ENCODE results near the gene PRDM11. TPM values are rescaled to one million over a fixed set of nuclear protein-coding genes. Genes with fewer than 3 reads are reported as not detected.
A peak's percentile ranks its signal among the peaks of the same experiment; 100 is the strongest.

The PRDM11 gene
- total and polyA plus RNA-seq, 4 donors: 11.4 to 16.8 (median 14.0) TPM

DNA sequence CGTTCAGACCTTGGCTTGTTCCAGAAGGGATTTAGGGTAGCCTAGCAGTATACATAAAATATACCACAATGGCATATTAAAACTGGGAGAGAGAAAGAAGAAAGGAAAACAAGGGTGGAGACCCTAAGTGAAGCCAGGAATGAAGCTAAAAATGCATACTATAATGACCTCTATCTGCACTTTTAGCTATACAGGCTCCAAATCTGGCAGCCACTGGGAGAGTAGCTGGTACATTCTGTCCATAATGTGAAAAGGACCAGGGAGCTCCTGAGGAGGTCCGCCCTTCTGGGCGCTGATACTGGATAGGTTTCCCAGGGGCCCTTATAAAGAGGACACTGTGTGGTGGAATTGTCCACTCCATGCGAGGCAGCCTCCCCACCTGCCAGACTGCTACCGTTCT is 42.8 kb downstream of the PRDM11 start:
- H3K27ac ChIP-seq (ENCODE audit: low read depth, low read length): no peak overlapping the region
- H3K4me3 ChIP-seq (ENCODE audit: low read depth, low read length): no peak overlapping the region
- peaks cover 3% of the 10 kb centered on the region for H3K9me3 ChIP-seq (ENCODE audit: control insufficient read depth, insufficient read depth, low read length)
- H3K4me1 ChIP-seq (ENCODE audit: control insufficient read depth, insufficient read depth, low read length): no peaks in the 10 kb centered on the region
- H3K36me3 ChIP-seq (ENCODE audit: control insufficient read depth, insufficient read depth, low read length): peaks cover 33% of the 10 kb centered on the region
- no peak for DNase-seq (ENCODE audit: low read depth in 4 of 6, low spot score in 6 of 6)
- H3K27me3 ChIP-seq (ENCODE audit: control insufficient read depth, insufficient read depth, low read length): no peaks in the 10 kb centered on the region
- WGBS (ENCODE audit: insufficient coverage): 90% methylated on average over 2 of the region's 5 CpGs

DNA sequence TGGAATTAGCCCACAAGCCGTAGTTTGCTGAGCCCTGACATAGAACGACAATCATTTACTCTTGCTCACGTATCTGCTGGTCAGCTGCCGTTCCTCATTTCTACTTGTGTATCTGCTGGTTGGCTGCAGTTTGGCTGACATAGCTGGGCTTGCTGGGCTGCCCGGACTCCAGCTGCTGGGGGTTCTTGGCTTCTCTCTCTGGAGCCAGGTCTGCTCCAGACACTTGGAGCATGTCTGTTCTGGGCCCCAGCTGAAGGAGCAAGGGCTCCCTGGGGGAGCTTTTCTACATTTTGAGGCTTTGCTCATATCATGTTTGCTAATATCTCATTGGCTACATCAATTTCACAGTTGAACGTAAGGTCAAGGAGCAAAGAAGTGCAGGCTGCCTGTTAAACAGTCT is 47.3 kb downstream of the PRDM11 start:
- no peak for DNase-seq (ENCODE audit: low read depth in 4 of 6, low spot score in 6 of 6)
- Histone ChIP-seq H3K9me3 (ENCODE audit: control insufficient read depth, insufficient read depth, low read length) (peaks cover 3% of the 10 kb centered on the region), H3K36me3 (ENCODE audit: control insufficient read depth, insufficient read depth, low read length) (peaks cover 7% of the 10 kb centered on the region), H3K4me3 (ENCODE audit: low read depth, low read length) (no peak overlapping the region), H3K4me1 (ENCODE audit: control insufficient read depth, insufficient read depth, low read length) (no peaks in the 10 kb centered on the region), H3K27me3 (ENCODE audit: control insufficient read depth, insufficient read depth, low read length) (no peaks in the 10 kb centered on the region), H3K27ac (ENCODE audit: low read depth, low read length) (no peak overlapping the region)
- WGBS (ENCODE audit: insufficient coverage): 76% methylated on average over 6 of the region's 6 CpGs

DNA sequence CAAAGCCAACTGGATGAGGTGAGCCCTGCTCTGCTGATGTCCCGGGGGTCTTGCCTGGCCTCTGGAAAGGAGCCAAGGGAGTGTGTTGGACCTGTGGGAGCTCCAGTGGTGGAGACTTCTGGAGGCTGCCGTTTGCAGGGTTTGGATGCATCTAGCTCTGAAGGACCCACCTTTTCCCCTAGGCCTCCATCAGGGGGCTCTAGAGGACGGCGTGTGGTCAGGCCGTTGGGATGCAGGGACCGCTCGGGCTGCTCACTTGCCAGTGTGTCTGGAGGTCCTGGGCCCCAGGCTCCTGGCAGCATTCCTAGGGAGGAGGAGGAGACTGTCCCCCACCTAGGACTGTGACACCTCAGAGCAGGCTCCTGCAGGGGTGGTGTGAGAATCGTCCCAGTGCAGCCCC is 58.3 kb downstream of the PRDM11 start:
- Histone ChIP-seq H3K4me1 (ENCODE audit: control insufficient read depth, insufficient read depth, low read length) (peaks cover 12% of the 10 kb centered on the region), H3K27ac (ENCODE audit: low read depth, low read length) (no peak overlapping the region), H3K27me3 (ENCODE audit: control insufficient read depth, insufficient read depth, low read length) (no peaks in the 10 kb centered on the region), H3K36me3 (ENCODE audit: control insufficient read depth, insufficient read depth, low read length) (peaks cover 34% of the 10 kb centered on the region), H3K4me3 (ENCODE audit: low read depth, low read length) (no peak overlapping the region), H3K9me3 (ENCODE audit: control insufficient read depth, insufficient read depth, low read length) (no peaks in the 10 kb centered on the region)
- DNase-seq (ENCODE audit: low read depth in 4 of 6, low spot score in 6 of 6): no peak
- WGBS (ENCODE audit: insufficient coverage): 61% methylated on average over 7 of the region's 8 CpGs

DNA sequence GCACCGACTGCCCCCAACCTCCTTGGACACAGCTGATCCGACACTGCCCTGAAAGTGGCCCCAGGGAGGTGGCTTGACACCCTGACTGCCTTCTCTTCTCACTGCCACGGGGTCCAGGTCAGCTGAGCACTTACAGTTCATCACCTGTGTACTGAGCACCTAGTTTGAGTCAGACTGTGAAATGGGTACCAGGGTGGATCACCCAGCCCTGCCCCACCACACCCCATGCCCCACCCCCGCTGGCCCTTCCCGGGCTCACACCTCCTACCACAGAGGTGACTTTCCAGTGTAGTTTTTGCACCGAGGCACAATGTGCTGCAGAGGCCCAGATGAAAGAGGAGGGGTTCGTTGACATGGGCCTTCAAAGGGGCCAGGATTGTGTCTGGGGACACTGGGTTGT is 59.5 kb downstream of the PRDM11 start:
- no peak overlapping the region for H3K4me3 ChIP-seq (ENCODE audit: low read depth, low read length)
- WGBS (ENCODE audit: insufficient coverage): 66% methylated on average over 6 of the region's 7 CpGs

DNA sequence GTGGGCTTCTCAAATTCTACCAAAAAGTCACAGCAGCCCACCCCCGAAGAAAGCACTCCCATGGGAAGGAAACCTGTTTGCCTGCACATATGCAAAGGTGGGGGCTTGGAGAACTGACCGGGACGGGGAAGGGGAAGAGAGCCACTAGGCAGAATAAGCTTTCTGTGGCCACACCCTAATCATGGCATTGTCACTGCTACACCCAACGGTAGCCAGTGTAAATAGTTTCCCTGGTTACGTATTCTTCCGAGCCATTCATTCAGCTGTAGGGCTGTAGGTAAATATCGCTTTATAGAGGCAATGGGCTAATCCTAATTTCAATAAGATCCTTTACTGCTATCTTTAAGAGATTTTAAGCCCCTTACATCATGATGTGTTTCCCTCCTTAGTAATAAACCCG is 61.7 kb downstream of the PRDM11 start:
- DNase-seq (ENCODE audit: low read depth in 4 of 6, low spot score in 6 of 6): no peak
- peaks cover 28% of the 10 kb centered on the region for H3K4me1 ChIP-seq (ENCODE audit: control insufficient read depth, insufficient read depth, low read length)
- peaks cover 58% of the 10 kb centered on the region for H3K36me3 ChIP-seq (ENCODE audit: control insufficient read depth, insufficient read depth, low read length)
- 52% methylated on average over 2 of the region's 8 CpGs for WGBS (ENCODE audit: insufficient coverage)
- H3K9me3 ChIP-seq (ENCODE audit: control insufficient read depth, insufficient read depth, low read length): no peaks in the 10 kb centered on the region
- no peaks in the 10 kb centered on the region for H3K27me3 ChIP-seq (ENCODE audit: control insufficient read depth, insufficient read depth, low read length)
- H3K27ac ChIP-seq (ENCODE audit: low read depth, low read length): no peak overlapping the region
- H3K4me3 ChIP-seq (ENCODE audit: low read depth, low read length): no peak overlapping the region

More for the DNA sequence above, 59.5 kb downstream of the PRDM11 start:
- Histone ChIP-seq H3K9me3 (ENCODE audit: control insufficient read depth, insufficient read depth, low read length) (no peaks in the 10 kb centered on the region), H3K27ac (ENCODE audit: low read depth, low read length) (no peak overlapping the region), H3K4me1 (ENCODE audit: control insufficient read depth, insufficient read depth, low read length) (peaks cover 24% of the 10 kb centered on the region), H3K36me3 (ENCODE audit: control insufficient read depth, insufficient read depth, low read length) (peaks cover 40% of the 10 kb centered on the region), H3K27me3 (ENCODE audit: control insufficient read depth, insufficient read depth, low read length) (no peaks in the 10 kb centered on the region)
- DNase-seq (ENCODE audit: low read depth in 4 of 6, low spot score in 6 of 6): no peak

DNA sequence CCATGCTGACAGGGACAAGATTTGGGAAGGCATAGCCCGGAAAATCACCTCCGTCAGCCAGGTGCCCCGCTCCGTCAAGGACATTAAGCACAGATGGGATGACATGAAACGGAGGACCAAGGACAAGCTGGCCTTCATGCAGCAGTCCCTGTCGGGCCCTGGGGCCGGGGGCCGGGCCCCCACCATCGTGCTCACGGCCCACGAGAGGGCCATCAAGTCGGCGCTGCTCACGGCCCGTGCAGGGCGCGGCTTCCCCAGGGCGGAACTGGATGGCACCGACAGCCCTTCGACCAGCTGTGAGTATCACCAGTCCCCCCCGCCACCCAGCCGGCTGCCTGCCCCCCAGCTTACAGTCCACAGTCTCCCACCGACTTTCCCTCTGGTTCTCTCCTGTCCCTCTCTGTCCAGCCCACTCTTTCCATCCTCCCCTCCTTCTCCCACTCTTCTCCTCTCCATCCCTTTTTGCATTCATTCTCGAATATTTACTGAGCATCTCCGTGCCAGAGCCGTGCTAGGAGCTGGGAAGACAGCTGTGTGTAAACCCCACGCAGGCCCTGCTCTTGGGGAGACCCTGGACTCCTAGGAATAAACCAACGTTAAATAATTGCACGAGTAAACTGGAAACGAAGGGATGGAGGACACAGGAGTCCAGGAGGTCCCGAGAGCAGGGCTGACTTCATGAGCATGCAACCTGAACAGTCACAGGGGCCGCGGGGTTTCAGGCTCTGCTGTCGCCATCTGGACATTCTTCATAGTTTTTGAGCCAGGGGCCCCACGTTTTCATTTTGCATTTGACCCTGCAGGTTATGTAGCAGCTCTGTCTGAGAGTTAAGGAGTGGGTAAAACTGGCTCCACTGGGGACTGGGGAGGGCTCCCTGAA is 62.8 kb downstream of the PRDM11 start:
- WGBS (ENCODE audit: insufficient coverage): 60% methylated on average over 33 of the region's 35 CpGs
- Histone ChIP-seq H3K9me3 (ENCODE audit: control insufficient read depth, insufficient read depth, low read length) (no peaks in the 10 kb centered on the region), H3K36me3 (ENCODE audit: control insufficient read depth, insufficient read depth, low read length) (peaks cover 68% of the 10 kb centered on the region), H3K4me3 (ENCODE audit: low read depth, low read length) (no peak overlapping the region), H3K4me1 (ENCODE audit: control insufficient read depth, insufficient read depth, low read length) (peaks cover 28% of the 10 kb centered on the region), H3K27me3 (ENCODE audit: control insufficient read depth, insufficient read depth, low read length) (no peaks in the 10 kb centered on the region), H3K27ac (ENCODE audit: low read depth, low read length) (peak overlapping the region; percentile 80)
- DNase-seq (ENCODE audit: low read depth in 4 of 6, low spot score in 6 of 6): peak in 1 of 6 donors; percentile 10

DNA sequence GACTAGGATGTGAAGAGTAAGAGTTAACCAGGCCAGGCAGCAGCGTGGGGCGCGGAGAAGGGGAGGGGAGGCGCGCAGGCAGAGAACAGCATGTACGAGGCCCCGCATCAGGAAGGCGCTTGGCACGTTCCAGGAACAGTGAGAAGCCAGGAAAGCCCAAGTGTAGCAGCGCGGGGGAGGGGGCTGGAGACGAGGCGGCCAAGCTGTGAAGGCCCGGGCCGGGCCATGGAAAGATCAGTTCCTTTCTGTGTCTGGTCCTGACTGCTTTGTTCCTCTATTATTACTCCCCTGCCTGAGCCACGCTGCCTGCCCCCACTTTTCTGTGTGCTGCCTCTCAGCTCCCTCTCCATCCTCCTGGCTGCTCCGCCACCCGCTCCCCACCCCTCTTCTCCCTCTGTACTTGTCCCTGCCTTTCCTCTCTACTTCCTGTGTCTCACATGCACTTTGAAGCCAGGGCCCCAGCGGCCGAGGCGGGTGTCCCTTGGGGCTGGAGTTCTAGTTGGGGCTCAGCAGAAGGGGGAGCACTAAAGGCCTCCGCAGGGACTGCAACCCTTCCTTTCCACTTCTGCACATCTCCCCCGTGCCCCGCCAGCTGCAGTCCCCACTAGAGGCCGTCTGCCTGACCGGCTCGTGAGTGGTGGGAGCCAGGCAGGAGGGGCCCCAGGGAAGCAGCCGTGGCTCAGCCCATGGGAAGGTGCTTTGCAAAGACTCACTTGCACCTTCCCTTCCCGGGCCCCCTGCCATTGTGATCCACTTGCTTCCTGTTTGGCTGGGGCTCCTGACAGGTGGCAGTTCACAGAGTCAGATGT is 63.7 kb downstream of the PRDM11 start:
- peaks cover 60% of the 10 kb centered on the region for H3K36me3 ChIP-seq (ENCODE audit: control insufficient read depth, insufficient read depth, low read length)
- 4% methylated on average over 23 of the region's 29 CpGs for WGBS (ENCODE audit: insufficient coverage)
- peaks cover 28% of the 10 kb centered on the region for H3K4me1 ChIP-seq (ENCODE audit: control insufficient read depth, insufficient read depth, low read length)

DNA sequence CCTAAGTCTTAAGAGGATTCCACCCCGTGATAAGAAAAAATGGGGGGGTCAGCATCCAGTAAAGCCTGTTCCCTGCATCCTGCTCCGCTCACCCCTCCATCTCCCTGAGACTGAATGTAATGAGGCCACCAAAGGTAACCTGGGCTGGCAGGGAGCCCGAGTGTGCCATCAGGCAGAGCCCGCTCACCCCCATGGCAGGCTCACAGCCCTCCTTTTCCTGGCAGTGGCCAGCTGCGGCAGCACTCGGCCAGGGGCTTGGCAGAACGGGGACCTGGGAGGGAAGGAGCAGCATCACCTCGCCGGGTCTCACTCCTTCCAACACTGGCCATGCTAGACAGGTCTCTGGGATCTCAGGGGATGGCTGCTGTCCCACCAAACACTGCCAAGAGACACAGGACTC is 64.4 kb downstream of the PRDM11 start:
- H3K36me3 ChIP-seq (ENCODE audit: control insufficient read depth, insufficient read depth, low read length): peaks cover 52% of the 10 kb centered on the region
- no peak overlapping the region for H3K4me3 ChIP-seq (ENCODE audit: low read depth, low read length)
- H3K4me1 ChIP-seq (ENCODE audit: control insufficient read depth, insufficient read depth, low read length): peaks cover 28% of the 10 kb centered on the region
- DNase-seq (ENCODE audit: low read depth in 4 of 6, low spot score in 6 of 6): no peak
- H3K27ac ChIP-seq (ENCODE audit: low read depth, low read length): peak overlapping the region; percentile 80
- H3K27me3 ChIP-seq (ENCODE audit: control insufficient read depth, insufficient read depth, low read length): no peaks in the 10 kb centered on the region
- 86% methylated on average over 8 of the region's 9 CpGs for WGBS (ENCODE audit: insufficient coverage)
- H3K9me3 ChIP-seq (ENCODE audit: control insufficient read depth, insufficient read depth, low read length): no peaks in the 10 kb centered on the region

More for the DNA sequence above, 63.7 kb downstream of the PRDM11 start:
- no peaks in the 10 kb centered on the region for H3K27me3 ChIP-seq (ENCODE audit: control insufficient read depth, insufficient read depth, low read length)
- no peaks in the 10 kb centered on the region for H3K9me3 ChIP-seq (ENCODE audit: control insufficient read depth, insufficient read depth, low read length)
- H3K27ac ChIP-seq (ENCODE audit: low read depth, low read length): peak overlapping the region; percentile 80
- no peak overlapping the region for H3K4me3 ChIP-seq (ENCODE audit: low read depth, low read length)
- peak; percentile 40 to 93 (median 62) for DNase-seq (ENCODE audit: low read depth in 4 of 6, low spot score in 6 of 6)

DNA sequence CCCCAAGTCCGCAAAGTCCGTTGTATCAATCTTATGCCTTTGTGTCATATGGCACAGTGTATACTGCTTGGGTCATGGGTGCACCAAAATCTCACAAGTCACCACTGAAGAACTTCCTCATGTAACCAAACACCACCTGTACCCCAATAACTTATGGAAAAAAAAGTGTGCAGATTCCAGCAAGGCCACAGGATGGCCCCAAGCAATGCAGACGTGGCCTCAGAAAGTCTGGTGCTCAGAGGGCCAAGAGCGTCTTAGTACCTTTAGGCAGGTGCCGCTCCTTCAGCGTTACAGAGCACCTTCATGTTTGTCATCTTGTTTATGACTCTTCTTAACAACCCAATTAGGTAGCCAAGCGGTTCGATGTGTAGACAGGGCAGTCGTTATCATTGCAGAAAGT is 65.3 kb downstream of the PRDM11 start:
- 91% methylated on average over 4 of the region's 9 CpGs for WGBS (ENCODE audit: insufficient coverage)
- peaks cover 28% of the 10 kb centered on the region for H3K4me1 ChIP-seq (ENCODE audit: control insufficient read depth, insufficient read depth, low read length)
- no peak overlapping the region for H3K27ac ChIP-seq (ENCODE audit: low read depth, low read length)
- no peak overlapping the region for H3K4me3 ChIP-seq (ENCODE audit: low read depth, low read length)
- peak in 1 of 6 donors; percentile 39 for DNase-seq (ENCODE audit: low read depth in 4 of 6, low spot score in 6 of 6)
- peaks cover 47% of the 10 kb centered on the region for H3K36me3 ChIP-seq (ENCODE audit: control insufficient read depth, insufficient read depth, low read length)
- H3K9me3 ChIP-seq (ENCODE audit: control insufficient read depth, insufficient read depth, low read length): no peaks in the 10 kb centered on the region
- no peaks in the 10 kb centered on the region for H3K27me3 ChIP-seq (ENCODE audit: control insufficient read depth, insufficient read depth, low read length)

Measured in spinal cord (tissue), 10 donors.